ENCODE measurements around the gene ZNF592. TPM values are rescaled to one million over a fixed set of nuclear protein-coding genes. Genes with fewer than 3 reads are reported as not detected.
A peak's percentile ranks its signal among the peaks of the same experiment; 100 is the strongest.
"Not testable (repeated sequence)": the region's sequence is repeated elsewhere in the genome, so short reads cannot be mapped to it uniquely, and the experiment has no call there.

The ZNF592 gene
- total RNA-seq, 1 donor from 2014 or later, result 31.3 TPM

- Mint-ChIP-seq H3K27ac (no peak overlapping the region), H3K4me1 (ENCODE audit: low read depth) (peaks cover 43% of the 10 kb centered on the region), H3K4me3 (ENCODE audit: low read depth) (no peak overlapping the region), H3K9me3 (no peaks in the 10 kb centered on the region), H3K36me3 (ENCODE audit: low read depth) (peaks cover 39% of the 10 kb centered on the region), H3K27me3 (ENCODE audit: low read depth) (no peaks in the 10 kb centered on the region)
- no peak for DNase-seq (ENCODE audit: low spot score)
- intact Hi-C loops (cut with micrococcal nuclease), result no loop called here
These were observed 4.3 kb downstream of the ZNF592 start for GRCh38 chr15:84752700-84753099.

GRCh38 chr15:84754889-84755288 lies 6.5 kb downstream of the ZNF592 start:
- intact Hi-C loops (cut with micrococcal nuclease); H3K9me3 Mint-ChIP-seq; DNase-seq (ENCODE audit: low spot score); H3K27ac Mint-ChIP-seq; H3K27me3 Mint-ChIP-seq (ENCODE audit: low read depth); H3K4me3 Mint-ChIP-seq (ENCODE audit: low read depth): not testable (repeated sequence)
- peaks cover 45% of the 10 kb centered on the region for H3K4me1 Mint-ChIP-seq (ENCODE audit: low read depth)
- H3K36me3 Mint-ChIP-seq (ENCODE audit: low read depth), result peaks cover 36% of the 10 kb centered on the region

- Mint-ChIP-seq H3K27me3 (ENCODE audit: low read depth) (no peaks in the 10 kb centered on the region), H3K9me3 (no peaks in the 10 kb centered on the region), H3K27ac (peak overlapping the region; percentile 20), H3K4me1 (ENCODE audit: low read depth) (peaks cover 36% of the 10 kb centered on the region), H3K4me3 (ENCODE audit: low read depth) (no peak overlapping the region), H3K36me3 (ENCODE audit: low read depth) (peaks cover 30% of the 10 kb centered on the region)
- DNase-seq (ENCODE audit: low spot score), result no peak
- intact Hi-C loops (cut with micrococcal nuclease), result no loop called here
These were observed 7.5 kb downstream of the ZNF592 start for GRCh38 chr15:84755736-84756527.

- DNase-seq (ENCODE audit: low spot score), result no peak
These were observed 10.6 kb downstream of the ZNF592 start for GRCh38 chr15:84759018-84759417.

DNA sequence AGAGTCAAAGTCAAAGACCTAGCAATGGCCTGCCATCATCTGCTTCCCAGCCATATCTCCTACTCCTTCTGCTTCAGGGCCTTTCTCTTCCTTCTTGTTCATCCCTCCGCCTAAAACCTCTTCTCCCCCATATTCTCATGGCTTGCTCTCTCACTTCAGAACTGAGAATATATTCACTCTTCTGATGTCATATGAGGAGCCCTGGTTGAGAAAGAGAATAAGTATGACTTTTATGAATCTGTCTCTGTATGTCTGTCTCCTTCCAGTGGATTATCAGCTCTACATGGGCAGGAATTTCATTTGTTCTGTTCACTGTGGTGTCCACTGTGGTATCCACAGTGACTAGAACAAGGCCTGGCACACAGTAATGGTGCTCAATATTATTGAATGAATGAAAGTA lies 11.8 kb downstream of the ZNF592 start:
- H3K27me3 Mint-ChIP-seq (ENCODE audit: low read depth), result no peaks in the 10 kb centered on the region
- peaks cover 20% of the 10 kb centered on the region for H3K36me3 Mint-ChIP-seq (ENCODE audit: low read depth)
- intact Hi-C loops (cut with micrococcal nuclease), result loop anchor here (2.0 to 5.0 kb wide), 3 partner anchors 105 to 782 kb away; partner anchors contain the start of genes WDR73 and ZSCAN2
- peaks cover 31% of the 10 kb centered on the region for H3K4me1 Mint-ChIP-seq (ENCODE audit: low read depth)
- no peaks in the 10 kb centered on the region for H3K9me3 Mint-ChIP-seq
- no peak overlapping the region for H3K27ac Mint-ChIP-seq
- DNase-seq (ENCODE audit: low spot score), result no peak
- H3K4me3 Mint-ChIP-seq (ENCODE audit: low read depth), result no peak overlapping the region

More at GRCh38 chr15:84759018-84759417, 10.6 kb downstream of the ZNF592 start:
- no peak overlapping the region for H3K4me3 Mint-ChIP-seq (ENCODE audit: low read depth)
- intact Hi-C loops (cut with micrococcal nuclease), result no loop called here
- H3K27ac Mint-ChIP-seq, result peak overlapping the region; percentile 60
- H3K9me3 Mint-ChIP-seq, result no peaks in the 10 kb centered on the region
- H3K27me3 Mint-ChIP-seq (ENCODE audit: low read depth), result no peaks in the 10 kb centered on the region
- H3K36me3 Mint-ChIP-seq (ENCODE audit: low read depth), result peaks cover 13% of the 10 kb centered on the region
- peaks cover 23% of the 10 kb centered on the region for H3K4me1 Mint-ChIP-seq (ENCODE audit: low read depth)

DNA sequence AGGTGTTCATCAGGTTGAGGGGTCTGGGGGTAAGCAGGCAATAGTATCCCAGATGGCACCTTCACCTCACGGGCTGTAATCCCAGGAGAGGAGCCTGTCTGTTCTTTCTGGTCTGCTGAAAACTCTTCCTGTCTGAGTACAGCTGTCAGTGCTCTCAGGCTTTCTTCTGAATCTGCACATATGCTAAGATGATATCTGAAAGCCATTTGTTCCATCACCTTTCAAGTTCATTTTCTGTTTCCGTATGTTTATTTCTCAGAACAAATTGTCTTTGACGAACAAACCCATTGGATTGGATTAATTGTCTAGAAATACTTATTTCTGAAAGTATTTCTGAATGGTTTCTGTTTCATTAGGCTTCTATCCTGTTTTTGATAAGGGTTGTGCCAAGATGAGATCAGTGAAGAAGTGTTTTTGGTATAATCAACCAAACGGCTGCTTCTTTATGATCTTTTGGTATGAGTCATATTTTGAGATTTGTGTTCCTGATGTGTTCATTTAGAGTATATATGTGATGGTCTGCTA lies 13.3 kb downstream of the ZNF592 start:
- Mint-ChIP-seq H3K27me3 (ENCODE audit: low read depth) (no peaks in the 10 kb centered on the region), H3K4me1 (ENCODE audit: low read depth) (peaks cover 30% of the 10 kb centered on the region), H3K4me3 (ENCODE audit: low read depth) (no peak overlapping the region), H3K36me3 (ENCODE audit: low read depth) (peaks cover 23% of the 10 kb centered on the region), H3K9me3 (no peaks in the 10 kb centered on the region), H3K27ac (no peak overlapping the region)
- intact Hi-C loops (cut with micrococcal nuclease), result loop anchor here (1.0 to 5.0 kb wide), 6 partner anchors 12 to 781 kb away; partner anchors contain the start of genes SEC11A, WDR73 and ZSCAN2
- no peak for DNase-seq (ENCODE audit: low spot score)

DNA sequence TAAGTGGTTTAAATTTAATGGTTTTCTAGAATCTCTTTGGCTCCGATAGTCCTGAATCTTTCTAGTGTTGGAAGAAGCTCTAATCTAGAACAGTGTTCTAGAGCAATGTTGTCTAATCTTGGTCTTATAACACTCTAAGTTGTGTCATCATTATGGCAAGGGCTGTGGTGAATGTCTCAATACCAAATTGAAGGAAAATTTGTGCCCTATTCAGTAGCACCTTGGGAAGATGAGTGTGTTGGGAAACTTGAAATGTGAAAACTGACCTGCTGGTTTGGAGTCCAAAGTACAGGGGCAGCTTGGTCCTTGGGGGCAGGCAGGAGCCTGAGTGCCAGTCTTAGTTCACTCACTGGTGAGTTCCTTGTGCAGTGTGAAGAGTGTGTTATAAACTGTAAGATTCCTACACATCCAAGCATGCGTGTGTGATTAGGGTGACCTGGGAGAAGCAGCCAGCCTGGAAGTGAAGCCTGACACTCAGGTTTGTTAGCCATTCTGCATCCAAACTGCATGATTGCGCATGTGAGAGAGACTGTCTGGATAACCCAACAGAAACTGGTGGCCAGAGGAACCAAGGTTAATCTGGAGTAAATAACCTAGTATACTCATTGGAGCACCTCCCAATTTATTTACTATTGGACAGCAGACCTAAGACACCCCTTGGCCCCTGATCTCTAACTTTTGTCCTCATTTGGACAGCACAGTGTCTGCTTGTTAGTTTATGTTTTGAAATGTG lies 14.6 kb downstream of the ZNF592 start:
- Mint-ChIP-seq H3K27me3 (ENCODE audit: low read depth) (no peaks in the 10 kb centered on the region), H3K27ac (no peak overlapping the region), H3K4me3 (ENCODE audit: low read depth) (no peak overlapping the region), H3K9me3 (no peaks in the 10 kb centered on the region), H3K4me1 (ENCODE audit: low read depth) (peaks cover 27% of the 10 kb centered on the region), H3K36me3 (ENCODE audit: low read depth) (peaks cover 31% of the 10 kb centered on the region)
- DNase-seq (ENCODE audit: low spot score), result no peak
- intact Hi-C loops (cut with micrococcal nuclease), result loop anchor here (5.0 kb wide), 2 partner anchors 161 to 779 kb away; partner anchors contain the start of gene ZSCAN2

DNA sequence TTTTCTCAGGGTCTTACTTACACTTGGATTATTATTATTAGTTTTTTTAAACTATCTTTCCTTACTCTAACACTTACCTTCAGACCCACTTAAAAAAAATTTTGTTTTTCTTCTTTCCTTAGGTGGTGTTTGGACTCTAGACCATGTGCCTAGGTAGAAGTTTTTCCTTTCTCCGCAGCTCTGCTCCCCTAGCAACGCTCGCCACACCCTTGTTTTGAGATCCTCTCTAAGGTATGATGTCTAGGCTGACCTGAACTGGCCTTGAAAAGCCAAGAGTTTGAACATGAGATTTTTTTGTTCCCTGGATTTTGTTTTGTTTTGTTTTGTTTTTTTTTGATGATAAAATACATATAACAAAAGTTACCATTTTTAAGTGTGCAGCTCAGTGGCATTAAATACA lies 16.2 kb downstream of the ZNF592 start:
- intact Hi-C loops (cut with micrococcal nuclease), result loop anchor here (5.0 kb wide), 2 partner anchors 162 to 778 kb away; partner anchors contain the start of gene ZSCAN2
- peak overlapping the region; percentile 51 for H3K27ac Mint-ChIP-seq

GRCh38 chr15:84764989-84765388 lies 16.6 kb downstream of the ZNF592 start:
- intact Hi-C loops (cut with micrococcal nuclease), result loop anchor here (5.0 kb wide), 2 partner anchors 163 to 777 kb away; partner anchors contain the start of gene ZSCAN2
- Mint-ChIP-seq H3K9me3 (no peaks in the 10 kb centered on the region), H3K36me3 (ENCODE audit: low read depth) (peaks cover 45% of the 10 kb centered on the region), H3K4me3 (ENCODE audit: low read depth) (no peak overlapping the region), H3K27ac (peak overlapping the region; percentile 67), H3K4me1 (ENCODE audit: low read depth) (peaks cover 23% of the 10 kb centered on the region), H3K27me3 (ENCODE audit: low read depth) (no peaks in the 10 kb centered on the region)
- DNase-seq (ENCODE audit: low spot score), result no peak

More for the DNA sequence above, 16.2 kb downstream of the ZNF592 start:
- Mint-ChIP-seq H3K27me3 (ENCODE audit: low read depth) (no peaks in the 10 kb centered on the region), H3K4me1 (ENCODE audit: low read depth) (peaks cover 24% of the 10 kb centered on the region), H3K9me3 (no peaks in the 10 kb centered on the region), H3K4me3 (ENCODE audit: low read depth) (no peak overlapping the region), H3K36me3 (ENCODE audit: low read depth) (peaks cover 42% of the 10 kb centered on the region)
- no peak for DNase-seq (ENCODE audit: low spot score)

GRCh38 chr15:84765675-84766074 lies 17.3 kb downstream of the ZNF592 start:
- intact Hi-C loops (cut with micrococcal nuclease), result no loop called here

DNA sequence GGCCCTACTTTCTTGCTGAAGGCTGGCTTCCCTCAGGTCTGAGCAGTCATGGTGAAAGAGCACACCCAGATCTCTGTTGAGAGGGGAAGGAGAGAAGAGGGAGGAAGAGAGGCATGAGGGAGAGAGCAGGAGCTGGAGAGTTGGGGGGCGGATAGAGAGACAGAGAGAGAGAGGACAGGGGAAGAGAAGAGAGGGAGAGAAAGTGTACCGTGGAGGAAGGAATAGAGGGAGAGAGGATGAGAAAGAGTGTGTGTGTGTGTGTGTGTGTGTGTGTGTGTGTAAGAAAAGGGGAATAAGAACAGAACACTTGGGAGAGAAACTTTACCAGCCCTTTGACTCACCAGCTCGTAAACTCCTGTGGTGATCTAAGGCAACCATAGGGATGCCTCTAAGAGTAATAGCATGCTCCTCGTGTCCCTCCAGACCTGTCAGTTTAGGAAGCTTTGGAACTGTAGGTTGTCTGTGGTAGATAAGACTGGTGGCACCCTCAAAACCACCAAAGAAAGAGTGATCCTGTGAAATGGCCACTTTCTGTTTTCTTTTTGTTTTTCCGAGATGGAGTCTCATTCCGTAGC lies 18.2 kb downstream of the ZNF592 start:
- Mint-ChIP-seq H3K27ac (peak overlapping the region; percentile 25), H3K36me3 (ENCODE audit: low read depth) (peaks cover 57% of the 10 kb centered on the region), H3K9me3 (no peaks in the 10 kb centered on the region), H3K27me3 (ENCODE audit: low read depth) (no peaks in the 10 kb centered on the region), H3K4me1 (ENCODE audit: low read depth) (peaks cover 26% of the 10 kb centered on the region), H3K4me3 (ENCODE audit: low read depth) (no peak overlapping the region)
- DNase-seq (ENCODE audit: low spot score), result no peak
- intact Hi-C loops (cut with micrococcal nuclease), result no loop called here

More at GRCh38 chr15:84765675-84766074, 17.3 kb downstream of the ZNF592 start:
- H3K4me3 Mint-ChIP-seq (ENCODE audit: low read depth), result no peak overlapping the region
- H3K27ac Mint-ChIP-seq, result no peak overlapping the region
- no peak for DNase-seq (ENCODE audit: low spot score)
- no peaks in the 10 kb centered on the region for H3K9me3 Mint-ChIP-seq
- H3K36me3 Mint-ChIP-seq (ENCODE audit: low read depth), result peaks cover 50% of the 10 kb centered on the region
- no peaks in the 10 kb centered on the region for H3K27me3 Mint-ChIP-seq (ENCODE audit: low read depth)
- peaks cover 23% of the 10 kb centered on the region for H3K4me1 Mint-ChIP-seq (ENCODE audit: low read depth)

DNA sequence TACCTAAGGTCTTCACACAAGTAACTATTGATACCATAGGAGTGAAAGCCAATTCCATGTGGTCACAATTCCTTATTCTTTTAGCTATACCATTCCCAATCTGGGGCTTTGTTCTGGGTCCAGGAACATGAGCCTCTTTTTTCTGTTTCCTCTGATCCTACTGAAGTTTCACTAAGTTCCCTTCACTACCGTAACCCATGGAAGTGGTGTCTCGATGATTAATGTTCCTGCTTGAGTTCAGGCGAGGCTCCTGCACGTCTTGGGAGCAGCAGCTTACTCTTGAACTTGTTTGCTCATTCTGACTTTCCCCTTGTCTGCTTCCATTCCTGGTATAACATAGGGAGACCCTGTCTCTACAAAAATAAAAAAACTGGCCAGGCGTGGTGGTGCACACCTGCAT lies 23.6 kb downstream of the ZNF592 start:
- no peak for DNase-seq (ENCODE audit: low spot score)
- H3K27ac Mint-ChIP-seq, result no peak overlapping the region
- H3K4me3 Mint-ChIP-seq (ENCODE audit: low read depth), result no peak overlapping the region
- peaks cover 14% of the 10 kb centered on the region for H3K4me1 Mint-ChIP-seq (ENCODE audit: low read depth)
- no peaks in the 10 kb centered on the region for H3K9me3 Mint-ChIP-seq
- H3K27me3 Mint-ChIP-seq (ENCODE audit: low read depth), result no peaks in the 10 kb centered on the region
- peaks cover 52% of the 10 kb centered on the region for H3K36me3 Mint-ChIP-seq (ENCODE audit: low read depth)
- intact Hi-C loops (cut with micrococcal nuclease), result no loop called here

Measured in activated T-helper 2 cell treated with anti-CD3 and anti-CD28 coated beads, Interferon-gamma antibody, Interleukin-2, Interleukin-4, amounts not matched to agents 10 μg/mL and 5 μg/mL and 100 μg/mL, durations not matched to agents 14 hours and 24 hours and 36 hours (primary cell).